Testis (tissue), 2 donors: Measurements from ENCODE around the gene EHD4.

ENCODE experiments used
- POLR2A ChIP-seq: fragments of 450-650 bp; IDR thresholded peaks from one replicate; pipeline ENCODE4 v1.6.1; 2017; ENCODE audit warnings: antibody characterized with exemption, mild to moderate bottlenecking, moderate library complexity
- TF ChIP-seq, protein P1 (sequence below), 3 experiments: fragments of 450-650 bp in 2 of 3; fragments of 200-600 bp in 1 of 3; sonication (generic) in 1 of 3; IDR thresholded peaks; one replicate each; pipeline ENCODE4 v1.5.1; 2016 to 2019; ENCODE audit warnings: antibody characterized with exemption in 3 of 3, mild to moderate bottlenecking in 2 of 3, moderate library complexity in 1 of 3

DNA sequence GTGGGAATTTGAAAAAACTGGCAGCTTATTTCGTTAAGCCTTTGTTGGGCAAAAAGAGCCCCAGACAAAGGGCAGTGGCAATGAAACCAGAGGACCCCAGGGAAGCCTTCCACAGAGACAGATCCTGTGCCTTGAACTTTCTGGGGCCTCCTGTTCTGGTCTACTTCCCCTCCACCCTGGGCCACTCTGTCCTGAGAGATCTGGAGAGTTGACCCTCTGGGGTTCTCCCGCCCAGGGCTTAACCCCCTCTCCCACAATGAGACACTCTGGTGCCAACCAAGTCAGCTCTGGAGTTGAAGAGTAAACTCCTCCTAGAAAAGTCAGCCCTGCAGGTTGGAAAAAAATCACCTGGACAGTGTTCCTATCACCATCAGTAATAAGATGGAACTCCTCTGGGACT, 20.8 kb downstream of the EHD4 start:
- TF ChIP-seq POLR2A: no peak
- TF ChIP-seq, protein P1, sequence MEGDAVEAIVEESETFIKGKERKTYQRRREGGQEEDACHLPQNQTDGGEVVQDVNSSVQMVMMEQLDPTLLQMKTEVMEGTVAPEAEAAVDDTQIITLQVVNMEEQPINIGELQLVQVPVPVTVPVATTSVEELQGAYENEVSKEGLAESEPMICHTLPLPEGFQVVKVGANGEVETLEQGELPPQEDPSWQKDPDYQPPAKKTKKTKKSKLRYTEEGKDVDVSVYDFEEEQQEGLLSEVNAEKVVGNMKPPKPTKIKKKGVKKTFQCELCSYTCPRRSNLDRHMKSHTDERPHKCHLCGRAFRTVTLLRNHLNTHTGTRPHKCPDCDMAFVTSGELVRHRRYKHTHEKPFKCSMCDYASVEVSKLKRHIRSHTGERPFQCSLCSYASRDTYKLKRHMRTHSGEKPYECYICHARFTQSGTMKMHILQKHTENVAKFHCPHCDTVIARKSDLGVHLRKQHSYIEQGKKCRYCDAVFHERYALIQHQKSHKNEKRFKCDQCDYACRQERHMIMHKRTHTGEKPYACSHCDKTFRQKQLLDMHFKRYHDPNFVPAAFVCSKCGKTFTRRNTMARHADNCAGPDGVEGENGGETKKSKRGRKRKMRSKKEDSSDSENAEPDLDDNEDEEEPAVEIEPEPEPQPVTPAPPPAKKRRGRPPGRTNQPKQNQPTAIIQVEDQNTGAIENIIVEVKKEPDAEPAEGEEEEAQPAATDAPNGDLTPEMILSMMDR (IDR thresholded peaks at IDR 0.05): no peak
